NCI-H2227 (cell line): ENCODE results near the gene PCDHGA11.
"Not testable (repeated sequence)": the region's sequence is repeated elsewhere in the genome, so short reads cannot be mapped to it uniquely, and the experiment has no call there.

Experiments used
- DNase-seq: peaks from one replicate; lab custom pipeline; 2025; ENCODE audit not compliant: unreplicated experiment; lab: John Stamatoyannopoulos, UW

PCDHGA11 gene

DNA sequence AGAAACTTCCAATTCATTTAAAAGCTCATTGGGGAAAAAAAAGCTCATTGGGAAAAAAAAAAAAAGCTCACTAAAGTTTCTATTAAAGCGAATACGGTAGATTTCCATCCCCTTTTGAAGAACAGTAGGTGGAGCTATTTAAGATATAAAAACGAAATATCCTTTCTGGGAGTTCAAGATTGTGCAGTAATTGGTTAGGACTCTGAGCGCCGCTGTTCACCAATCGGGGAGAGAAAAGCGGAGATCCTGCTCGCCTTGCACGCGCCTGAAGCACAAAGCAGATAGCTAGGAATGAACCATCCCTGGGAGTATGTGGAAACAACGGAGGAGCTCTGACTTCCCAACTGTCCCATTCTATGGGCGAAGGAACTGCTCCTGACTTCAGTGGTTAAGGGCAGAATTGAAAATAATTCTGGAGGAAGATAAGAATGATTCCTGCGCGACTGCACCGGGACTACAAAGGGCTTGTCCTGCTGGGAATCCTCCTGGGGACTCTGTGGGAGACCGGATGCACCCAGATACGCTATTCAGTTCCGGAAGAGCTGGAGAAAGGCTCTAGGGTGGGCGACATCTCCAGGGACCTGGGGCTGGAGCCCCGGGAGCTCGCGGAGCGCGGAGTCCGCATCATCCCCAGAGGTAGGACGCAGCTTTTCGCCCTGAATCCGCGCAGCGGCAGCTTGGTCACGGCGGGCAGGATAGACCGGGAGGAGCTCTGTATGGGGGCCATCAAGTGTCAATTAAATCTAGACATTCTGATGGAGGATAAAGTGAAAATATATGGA, 9.7 kb downstream of the PCDHGA11 start, which contains the start of gene PCDHGA12:
TSS of gene PCDHGA12 (plus strand) at position 176 of the 782 bp plus-strand sequence. CDS start at position 429, 253 bp downstream.
- no peak for DNase-seq

DNA sequence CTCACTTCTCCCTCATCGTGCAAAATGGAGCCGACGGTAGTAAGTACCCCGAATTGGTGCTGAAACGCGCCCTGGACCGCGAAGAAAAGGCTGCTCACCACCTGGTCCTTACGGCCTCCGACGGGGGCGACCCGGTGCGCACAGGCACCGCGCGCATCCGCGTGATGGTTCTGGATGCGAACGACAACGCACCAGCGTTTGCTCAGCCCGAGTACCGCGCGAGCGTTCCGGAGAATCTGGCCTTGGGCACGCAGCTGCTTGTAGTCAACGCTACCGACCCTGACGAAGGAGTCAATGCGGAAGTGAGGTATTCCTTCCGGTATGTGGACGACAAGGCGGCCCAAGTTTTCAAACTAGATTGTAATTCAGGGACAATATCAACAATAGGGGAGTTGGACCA, 10.4 kb downstream of the PCDHGA11 start:
- DNase-seq = no peak

DNA sequence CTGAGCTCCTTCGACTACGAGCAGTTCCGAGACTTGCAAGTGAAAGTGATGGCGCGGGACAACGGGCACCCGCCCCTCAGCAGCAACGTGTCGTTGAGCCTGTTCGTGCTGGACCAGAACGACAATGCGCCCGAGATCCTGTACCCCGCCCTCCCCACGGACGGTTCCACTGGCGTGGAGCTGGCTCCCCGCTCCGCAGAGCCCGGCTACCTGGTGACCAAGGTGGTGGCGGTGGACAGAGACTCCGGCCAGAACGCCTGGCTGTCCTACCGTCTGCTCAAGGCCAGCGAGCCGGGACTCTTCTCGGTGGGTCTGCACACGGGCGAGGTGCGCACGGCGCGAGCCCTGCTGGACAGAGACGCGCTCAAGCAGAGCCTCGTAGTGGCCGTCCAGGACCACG, 11.5 kb downstream of the PCDHGA11 start:
- not testable (repeated sequence) for DNase-seq

DNA sequence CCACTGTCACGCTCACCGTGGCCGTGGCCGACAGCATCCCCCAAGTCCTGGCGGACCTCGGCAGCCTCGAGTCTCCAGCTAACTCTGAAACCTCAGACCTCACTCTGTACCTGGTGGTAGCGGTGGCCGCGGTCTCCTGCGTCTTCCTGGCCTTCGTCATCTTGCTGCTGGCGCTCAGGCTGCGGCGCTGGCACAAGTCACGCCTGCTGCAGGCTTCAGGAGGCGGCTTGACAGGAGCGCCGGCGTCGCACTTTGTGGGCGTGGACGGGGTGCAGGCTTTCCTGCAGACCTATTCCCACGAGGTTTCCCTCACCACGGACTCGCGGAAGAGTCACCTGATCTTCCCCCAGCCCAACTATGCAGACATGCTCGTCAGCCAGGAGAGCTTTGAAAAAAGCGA, 11.9 kb downstream of the PCDHGA11 start:
- not testable (repeated sequence) for DNase-seq

DNA sequence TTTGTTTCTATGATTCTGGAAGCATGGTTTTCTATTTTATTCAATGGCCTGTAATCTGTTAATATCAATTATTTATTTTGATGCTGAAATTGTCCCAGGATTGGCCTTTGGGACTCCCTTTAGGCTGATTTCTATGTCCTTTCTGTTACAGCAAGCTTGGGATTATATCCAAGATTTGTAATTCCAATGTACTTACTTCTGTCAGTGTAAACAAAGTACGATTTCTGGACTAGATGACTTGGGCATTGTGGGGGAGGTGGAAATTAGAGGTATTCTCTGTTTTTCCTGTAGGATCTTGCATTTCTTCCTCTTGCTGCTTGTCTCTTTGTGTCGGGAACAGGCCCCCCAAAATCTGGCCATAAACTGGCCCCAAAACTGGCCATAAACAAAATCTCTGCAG, 13.2 kb downstream of the PCDHGA11 start:
- no peak for DNase-seq

DNA sequence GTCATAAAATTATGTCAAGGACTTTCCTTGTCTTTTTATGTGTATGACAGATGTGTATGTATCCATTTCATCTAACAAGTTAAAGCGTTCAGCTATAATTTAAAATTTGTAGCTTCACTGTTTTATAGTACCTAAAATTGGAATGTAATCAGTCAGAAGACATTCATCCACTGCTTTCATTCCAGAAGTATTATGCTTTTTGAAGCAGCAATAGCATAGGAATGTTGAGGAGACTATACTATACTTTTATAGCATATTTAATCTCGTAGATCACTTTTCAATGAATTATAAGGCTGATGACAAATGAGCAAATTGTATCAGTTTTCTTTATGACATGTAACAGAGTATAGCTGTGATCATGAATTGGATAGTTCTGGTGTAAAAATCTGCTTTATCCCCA, 16.4 kb downstream of the PCDHGA11 start:
- no peak for DNase-seq

DNA sequence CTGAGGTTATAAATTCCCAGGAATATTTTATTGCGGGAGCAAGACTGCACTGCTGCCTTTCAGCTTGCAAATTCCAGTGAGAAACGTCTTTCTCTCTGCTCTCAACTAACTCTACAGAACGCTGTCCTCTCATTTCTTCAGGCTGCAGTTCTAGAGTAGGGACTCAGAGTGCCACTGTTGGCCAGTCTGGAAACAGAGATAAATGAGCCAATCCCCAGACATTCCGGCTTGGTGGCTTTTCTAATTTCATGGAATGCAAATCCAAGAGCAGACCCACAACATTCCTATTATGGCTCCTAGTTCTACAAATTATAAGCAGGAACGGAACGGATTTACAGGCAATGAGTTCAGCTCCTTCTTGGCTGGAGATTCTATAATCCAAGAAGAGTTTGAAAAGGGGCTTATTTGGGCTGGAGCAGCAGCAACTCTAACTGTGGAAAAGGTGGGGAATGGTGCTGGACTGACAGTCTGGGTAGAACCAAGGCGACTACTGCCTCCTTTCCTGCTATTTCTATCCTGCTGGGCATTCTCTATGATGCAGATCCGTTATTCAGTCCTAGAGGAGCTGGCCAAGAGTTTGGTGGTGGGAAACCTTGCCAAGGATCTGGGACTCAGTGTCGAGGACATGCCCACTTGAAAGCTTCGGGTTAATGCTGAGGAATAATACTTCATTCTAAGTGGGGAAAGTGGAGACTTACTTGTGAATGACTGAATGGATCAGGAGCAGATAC, 18.7 kb downstream of the PCDHGA11 start:
- no peak for DNase-seq

DNA sequence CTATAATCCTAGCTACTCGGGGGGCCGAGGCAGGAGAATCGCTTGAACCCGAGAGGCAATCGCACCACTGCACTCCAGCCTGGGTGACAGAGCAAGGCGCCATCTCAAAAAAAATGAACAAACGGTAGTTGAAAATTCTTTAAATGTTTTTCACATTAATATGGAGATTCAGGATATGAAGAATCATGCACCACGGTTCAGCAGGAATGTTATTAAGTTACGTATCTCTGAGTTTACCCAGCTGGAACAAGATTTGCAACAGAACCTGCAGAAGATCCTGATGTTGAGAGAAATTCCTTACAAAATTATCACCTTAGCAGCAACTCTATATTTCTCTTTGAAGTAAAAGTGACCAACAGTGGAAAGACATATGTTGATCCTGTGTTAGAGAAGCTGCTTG, 19.5 kb downstream of the PCDHGA11 start:
- DNase-seq = no peak

DNA sequence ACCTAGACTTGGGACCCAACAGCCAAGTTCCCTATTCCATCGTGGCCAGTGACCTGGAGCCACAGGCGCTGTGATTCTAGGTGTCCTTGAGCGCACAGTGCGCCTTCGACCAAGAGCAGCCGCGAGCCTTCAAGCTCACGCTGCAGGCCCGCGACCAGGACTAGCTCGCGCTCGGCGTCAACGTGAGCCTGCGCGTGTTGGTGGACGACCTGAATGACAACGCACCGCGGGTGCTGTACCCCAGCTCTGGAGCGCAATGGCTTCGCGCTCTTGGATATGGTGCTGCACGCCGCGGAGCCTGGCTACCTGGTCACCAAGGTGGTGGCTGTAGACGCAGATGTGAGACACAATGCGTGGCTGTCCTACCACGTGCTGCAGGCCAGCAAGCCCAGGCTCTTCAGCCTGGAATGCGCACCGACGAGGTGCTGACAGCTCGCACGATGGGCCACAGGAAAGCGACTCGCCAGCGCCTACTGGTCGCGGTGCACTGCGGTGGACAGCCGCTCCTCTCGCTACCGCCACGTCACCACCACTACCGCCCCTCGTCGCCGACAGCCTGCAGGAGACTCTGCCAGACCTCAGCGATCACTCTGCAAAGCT, 20.8 kb downstream of the PCDHGA11 start:
- DNase-seq = no peak

DNA sequence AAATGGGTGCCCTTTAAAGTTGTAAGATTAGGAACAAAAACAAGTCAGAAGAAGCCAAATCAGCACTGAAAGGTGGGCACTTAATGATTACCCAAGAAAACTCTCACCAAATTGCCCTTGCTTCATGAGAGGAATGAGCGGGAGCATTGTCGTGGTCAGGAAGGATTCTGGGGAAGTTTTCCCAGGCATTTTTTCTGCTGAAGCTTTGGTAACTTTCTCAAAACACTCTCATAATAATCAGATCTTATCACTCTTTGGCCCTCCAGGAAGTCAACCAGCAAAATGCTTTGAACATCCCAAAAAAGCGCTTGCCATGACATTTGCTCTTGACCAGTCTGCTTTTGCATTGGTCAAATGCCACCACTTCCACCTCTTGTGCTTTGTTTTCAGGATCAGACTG, 44.5 kb downstream of the PCDHGA11 start:
- no peak for DNase-seq
